GM23248 (cell line): Measurements from ENCODE around the gene ASIC2.

Source experiments
- EZH2 ChIP-seq: fragments of 200-600 bp; sonication (generic); IDR thresholded peaks from 2 replicates; pipeline ENCODE4 v1.6.1; 2018; ENCODE audit warnings: antibody characterized with exemption, mild to moderate bottlenecking; ENCODE audit not compliant: insufficient read depth, poor library complexity, severe bottlenecking
- EZH2phosphoT487 ChIP-seq: fragments of 200-600 bp; sonication (generic); IDR thresholded peaks from 2 replicates; pipeline ENCODE4 v1.6.1; 2018; ENCODE audit warnings: antibody characterized with exemption, moderate library complexity, mild to moderate bottlenecking, low read depth; ENCODE audit not compliant: insufficient read depth

DNA sequence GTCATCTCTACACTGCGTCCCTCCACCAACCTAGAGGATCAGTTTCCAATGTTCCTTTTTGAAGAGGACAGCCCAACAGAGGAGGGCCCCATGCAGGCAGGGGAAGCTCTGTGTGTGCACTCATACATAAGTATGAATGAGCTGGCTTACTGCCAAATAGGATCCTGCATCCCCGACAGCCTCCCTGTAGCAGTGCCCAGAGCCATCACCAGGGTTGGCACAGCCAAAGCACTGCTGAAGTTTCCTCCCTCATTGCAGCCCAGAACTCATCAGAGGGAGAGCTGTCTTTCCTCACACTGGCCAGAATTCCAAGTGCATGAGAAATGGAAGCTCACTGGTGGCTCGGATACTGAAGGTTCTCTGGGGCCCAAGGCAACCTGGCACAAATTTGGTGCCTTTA lies 114.4 kb downstream of the ASIC2 start:
- no peak for TF ChIP-seq EZH2
- no peak for TF ChIP-seq EZH2phosphoT487
